Measurements from ENCODE around the gene CIAO2B.

CIAO2B gene

DNA sequence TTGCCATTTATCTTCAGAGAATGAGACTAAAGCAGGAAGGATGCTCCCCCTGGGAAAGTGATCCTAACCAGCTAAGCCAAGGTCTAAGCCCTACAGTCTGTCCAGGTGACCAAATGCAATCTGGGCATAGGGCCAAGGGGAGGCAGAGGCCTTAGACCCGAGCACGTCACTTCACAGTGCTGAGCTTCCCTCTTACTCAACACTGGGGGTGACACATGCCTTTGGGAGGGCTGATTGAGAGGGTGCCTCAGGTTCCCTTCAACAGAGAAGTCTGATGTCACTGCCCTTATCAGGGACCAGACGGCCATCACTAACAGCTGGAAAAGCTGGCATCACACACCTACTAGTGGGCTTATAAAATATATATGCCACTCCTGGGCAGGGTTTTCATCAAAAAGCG, 4.0 kb downstream of the CIAO2B start:
- H3K36me3 ChIP-seq = no peaks in the 10 kb centered on the region
- H3K4me3 ChIP-seq (ENCODE audit: low read depth, low read length) = no peak overlapping the region
- DNase-seq = peak; percentile 48
- H3K27me3 ChIP-seq = no peaks in the 10 kb centered on the region
- H3K9me3 ChIP-seq = no peaks in the 10 kb centered on the region
- H3K4me1 ChIP-seq = peaks cover 7% of the 10 kb centered on the region
- TF ChIP-seq, protein P1, sequence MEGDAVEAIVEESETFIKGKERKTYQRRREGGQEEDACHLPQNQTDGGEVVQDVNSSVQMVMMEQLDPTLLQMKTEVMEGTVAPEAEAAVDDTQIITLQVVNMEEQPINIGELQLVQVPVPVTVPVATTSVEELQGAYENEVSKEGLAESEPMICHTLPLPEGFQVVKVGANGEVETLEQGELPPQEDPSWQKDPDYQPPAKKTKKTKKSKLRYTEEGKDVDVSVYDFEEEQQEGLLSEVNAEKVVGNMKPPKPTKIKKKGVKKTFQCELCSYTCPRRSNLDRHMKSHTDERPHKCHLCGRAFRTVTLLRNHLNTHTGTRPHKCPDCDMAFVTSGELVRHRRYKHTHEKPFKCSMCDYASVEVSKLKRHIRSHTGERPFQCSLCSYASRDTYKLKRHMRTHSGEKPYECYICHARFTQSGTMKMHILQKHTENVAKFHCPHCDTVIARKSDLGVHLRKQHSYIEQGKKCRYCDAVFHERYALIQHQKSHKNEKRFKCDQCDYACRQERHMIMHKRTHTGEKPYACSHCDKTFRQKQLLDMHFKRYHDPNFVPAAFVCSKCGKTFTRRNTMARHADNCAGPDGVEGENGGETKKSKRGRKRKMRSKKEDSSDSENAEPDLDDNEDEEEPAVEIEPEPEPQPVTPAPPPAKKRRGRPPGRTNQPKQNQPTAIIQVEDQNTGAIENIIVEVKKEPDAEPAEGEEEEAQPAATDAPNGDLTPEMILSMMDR (IDR thresholded peaks at IDR 0.05; ENCODE audit: low read depth, low read length) = no peak

DNA sequence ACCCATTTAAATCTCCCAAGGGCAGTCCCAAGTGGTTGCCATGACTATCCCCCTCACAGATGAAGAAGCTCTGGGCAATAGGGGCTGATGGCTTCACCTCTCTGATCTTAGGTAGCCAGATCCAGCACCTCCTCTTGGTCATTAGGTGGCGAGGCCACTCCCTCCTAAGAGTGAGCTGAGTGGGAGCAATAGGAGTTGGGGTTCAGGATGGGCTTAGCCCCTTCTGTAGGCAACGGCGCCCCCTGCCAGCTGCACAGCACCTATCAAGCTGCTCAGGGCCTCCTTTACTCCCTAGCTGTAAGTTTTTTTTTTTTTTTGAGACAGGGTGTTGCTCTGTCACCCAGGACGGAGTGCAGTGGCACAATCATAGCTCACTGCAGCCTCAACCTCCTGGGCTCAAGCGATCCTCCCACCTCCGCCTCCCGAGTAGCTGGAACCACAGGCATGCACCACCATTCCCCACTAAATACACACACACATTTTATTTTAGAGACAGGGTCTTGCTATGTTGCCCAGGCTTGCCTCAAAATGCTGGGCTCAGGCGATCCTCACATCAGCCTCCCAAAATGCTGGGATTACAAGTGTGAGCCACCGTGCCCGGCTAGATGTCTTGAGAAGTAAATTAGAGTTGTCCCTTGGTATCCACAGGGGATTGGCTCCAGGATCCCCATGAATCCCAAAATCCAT, 5.4 kb downstream of the CIAO2B start:
- H3K9me3 ChIP-seq = no peaks in the 10 kb centered on the region
- H3K4me3 ChIP-seq (ENCODE audit: low read depth, low read length) = no peak overlapping the region
- H3K4me1 ChIP-seq = peaks cover 7% of the 10 kb centered on the region
- no peaks in the 10 kb centered on the region for H3K36me3 ChIP-seq
- TF ChIP-seq, protein P1 (IDR thresholded peaks at IDR 0.05; ENCODE audit: low read depth, low read length) = peak; percentile 59
- peaks cover 5% of the 10 kb centered on the region; the same call in 1 of the 2 replicates for H3K27me3 ChIP-seq
- DNase-seq = peak; percentile 60

DNA sequence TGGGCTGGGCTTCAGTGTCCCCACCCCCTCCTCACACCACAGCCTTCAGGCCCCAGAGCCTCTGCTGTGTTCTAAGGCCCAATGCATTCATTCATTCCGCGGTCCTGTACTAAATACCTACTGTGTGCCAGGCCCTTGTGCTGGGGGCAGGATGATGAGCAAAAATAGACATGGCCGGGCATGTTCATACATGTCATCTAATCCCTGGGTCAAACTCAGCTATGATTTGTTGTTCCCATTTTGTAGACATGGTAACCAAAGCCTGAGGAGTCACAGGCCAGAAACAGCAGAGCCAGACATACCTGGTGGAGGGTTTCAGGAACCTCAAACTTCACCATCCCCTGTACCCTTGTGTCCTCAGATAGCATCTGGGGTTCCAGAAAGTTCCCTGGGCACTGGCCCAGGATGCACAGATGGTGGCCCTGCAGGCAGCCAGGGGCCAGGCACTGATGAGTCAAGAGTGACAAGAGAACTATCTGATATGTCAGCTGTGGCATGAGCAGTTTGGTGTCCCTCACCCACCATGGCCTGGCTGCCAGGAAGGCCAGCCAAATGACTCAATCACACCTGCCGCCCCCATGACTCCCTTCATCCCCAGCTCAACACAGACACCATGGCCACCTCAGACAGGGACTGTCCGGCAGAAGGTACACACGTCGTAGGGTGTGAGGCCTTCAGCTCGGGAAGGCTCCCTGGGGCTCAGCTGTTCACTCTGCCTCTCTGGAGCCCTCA, 6.1 kb downstream of the CIAO2B start:
- peaks cover 12% of the 10 kb centered on the region for H3K4me1 ChIP-seq
- H3K36me3 ChIP-seq = no peaks in the 10 kb centered on the region
- H3K4me3 ChIP-seq (ENCODE audit: low read depth, low read length) = no peak overlapping the region
- DNase-seq = no peak
- H3K9me3 ChIP-seq = no peaks in the 10 kb centered on the region
- H3K27me3 ChIP-seq = peaks cover 5% of the 10 kb centered on the region; the same call in 1 of the 2 replicates
- TF ChIP-seq, protein P1 (IDR thresholded peaks at IDR 0.05; ENCODE audit: low read depth, low read length) = no peak

DNA sequence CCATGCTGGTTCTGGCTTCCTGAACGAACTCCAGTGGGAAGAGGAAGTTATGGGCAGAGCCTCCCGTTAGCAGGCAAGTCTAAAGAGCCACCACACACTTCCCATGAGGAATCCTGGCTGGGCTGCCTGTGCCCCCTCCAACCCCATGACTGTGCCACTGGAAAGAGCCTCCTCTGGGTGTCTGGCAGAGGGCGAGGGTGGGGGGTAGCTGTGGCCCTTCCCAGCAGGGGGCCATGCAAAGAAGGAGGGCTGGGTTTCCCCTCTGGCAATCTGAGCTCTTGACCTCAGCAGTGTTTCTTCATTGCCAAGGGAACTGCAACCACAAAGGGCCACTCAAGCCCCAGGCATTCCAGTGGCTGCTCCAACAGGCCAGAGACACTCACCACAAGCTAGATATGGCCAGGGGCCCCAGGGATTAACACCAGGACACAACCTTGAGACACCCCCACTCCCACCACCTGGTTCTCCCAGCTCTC, 7.2 kb downstream of the CIAO2B start:
- Histone ChIP-seq H3K4me3 (ENCODE audit: low read depth, low read length) (no peak overlapping the region), H3K9me3 (no peaks in the 10 kb centered on the region), H3K36me3 (no peaks in the 10 kb centered on the region), H3K27me3 (peaks cover 5% of the 10 kb centered on the region; the same call in 1 of the 2 replicates), H3K4me1 (peaks cover 16% of the 10 kb centered on the region)
- DNase-seq = peak; percentile 38
- TF ChIP-seq, protein P1 (IDR thresholded peaks at IDR 0.05; ENCODE audit: low read depth, low read length) = no peak

DNA sequence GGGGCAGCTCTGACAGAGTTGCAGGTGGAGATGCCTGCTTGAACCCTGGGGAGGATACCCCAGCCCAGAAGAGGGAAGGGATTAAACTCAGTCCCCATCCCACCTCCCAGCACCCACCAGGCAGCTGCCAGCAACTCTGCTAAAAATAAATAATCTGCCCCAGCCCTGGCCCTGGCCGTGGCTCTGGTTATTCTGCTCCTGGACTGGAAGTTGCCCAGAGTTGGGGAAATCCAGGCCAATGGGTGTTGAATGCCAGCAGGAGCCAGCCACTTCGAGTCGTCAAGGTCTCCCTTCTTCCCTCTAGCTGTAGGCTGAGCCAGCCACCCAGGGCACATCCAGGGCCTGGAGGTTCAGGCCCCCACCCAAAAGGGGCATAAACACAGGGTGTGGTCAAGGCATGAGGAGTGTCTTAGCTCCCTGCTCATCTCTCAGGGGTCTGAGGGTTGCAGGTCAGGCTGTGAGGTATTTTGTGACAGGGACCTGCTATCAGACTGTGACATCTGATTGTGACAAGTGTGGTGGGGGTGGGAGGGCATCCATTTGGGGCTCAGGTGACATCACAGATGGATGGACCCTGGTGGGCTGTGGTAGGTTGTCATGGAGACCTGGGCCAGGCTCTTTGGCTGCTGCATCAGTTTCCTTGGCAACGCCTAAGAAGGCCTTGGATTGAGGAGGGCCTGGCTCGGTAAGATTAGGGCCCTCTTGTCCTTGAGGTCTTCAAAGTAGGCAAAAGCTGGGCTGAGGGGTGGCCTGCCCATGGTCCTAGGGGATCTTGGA, 7.8 kb downstream of the CIAO2B start:
- Histone ChIP-seq H3K4me1 (peaks cover 16% of the 10 kb centered on the region), H3K4me3 (ENCODE audit: low read depth, low read length) (no peak overlapping the region), H3K36me3 (no peaks in the 10 kb centered on the region), H3K9me3 (no peaks in the 10 kb centered on the region), H3K27me3 (peaks cover 5% of the 10 kb centered on the region; the same call in 1 of the 2 replicates)
- no peak for DNase-seq
- TF ChIP-seq, protein P1 (IDR thresholded peaks at IDR 0.05; ENCODE audit: low read depth, low read length) = no peak

Measured in BE2C (cell line).